Measurements from ENCODE around the gene ABHD16B. TPM values are rescaled to one million over a fixed set of nuclear protein-coding genes. Genes with fewer than 3 reads are reported as not detected.
A peak's percentile ranks its signal among the peaks of the same experiment; 100 is the strongest.

ABHD16B gene
- total and polyA plus RNA-seq, 2 of the 13 experiments (the other 11 are each of a cell fraction or from before 2014, with no cell fraction given): not detected

DNA sequence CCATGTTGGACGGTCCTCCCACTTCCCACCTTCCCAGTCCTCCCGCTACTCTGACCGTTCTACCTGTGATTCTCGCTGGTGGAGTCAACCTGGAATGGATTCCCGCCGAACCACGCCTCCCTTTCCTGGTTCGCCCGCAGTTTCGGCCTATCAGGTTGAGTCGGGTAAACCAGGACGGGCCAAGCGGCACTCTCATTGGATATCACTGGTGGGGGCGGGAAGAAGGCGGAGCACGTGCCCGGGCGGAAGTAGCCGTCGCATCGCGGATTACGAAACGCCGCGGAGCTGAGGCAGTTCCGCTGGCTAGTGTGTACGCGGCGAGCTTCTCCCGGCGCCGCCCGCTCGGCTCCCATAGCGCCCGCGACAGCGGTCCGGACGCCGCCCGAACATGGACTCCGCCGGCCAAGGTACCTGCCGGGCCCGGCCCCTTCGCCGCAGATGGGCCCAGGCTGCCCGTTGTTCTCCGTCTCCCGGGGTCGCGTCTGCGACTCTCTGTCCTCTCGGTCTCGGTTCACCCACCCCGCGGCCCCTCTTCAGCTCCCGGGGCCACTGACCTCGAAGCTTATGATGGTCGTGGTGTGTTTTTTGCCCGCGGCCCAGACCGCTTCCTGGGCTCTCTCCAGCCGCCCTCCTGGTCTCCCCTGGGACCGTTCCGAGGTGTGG lies 3.8 kb downstream of the ABHD16B start, which contains the start of gene TPD52L2 (continued):
- TF ChIP-seq ZNF451 (CRISPR knock-in tag; IDR thresholded peaks at IDR 0.05) (peak; percentile 60), SRF (IDR thresholded peaks at IDR 0.05; ENCODE audit: low read depth, low read length) (no peak; the same call in 1 of the 2 replicates), ZNF326 (CRISPR knock-in tag; IDR thresholded peaks at IDR 0.05; ENCODE audit: borderline replicate concordance) (no peak; the same call in 1 of the 2 replicates), HMG20A (CRISPR knock-in tag; IDR thresholded peaks at IDR 0.05; ENCODE audit: borderline replicate concordance) (peak; percentile 19; the same call in 1 of the 2 replicates), ZNF773 (CRISPR knock-in tag; IDR thresholded peaks at IDR 0.05; ENCODE audit: borderline replicate concordance) (peak; percentile 88; the same call in 1 of the 2 replicates), ZNF720 (CRISPR knock-in tag; IDR thresholded peaks at IDR 0.05) (peak; percentile 43; the same call in 1 of the 2 replicates), RBM22 (optimal IDR thresholded peaks at IDR 0.05; ENCODE audit: low read length) (no peak), SRY (CRISPR knock-in tag; IDR thresholded peaks at IDR 0.05) (0 out of 2 replicates have a peak, but pooled peaks have one; percentile 43), ARNTL (CRISPR knock-in tag; IDR thresholded peaks at IDR 0.05) (peak; percentile 96), ZNF383 (CRISPR knock-in tag; IDR thresholded peaks at IDR 0.05; ENCODE audit: borderline replicate concordance) (no peak), FLYWCH1 (CRISPR knock-in tag; IDR thresholded peaks at IDR 0.05) (no peak), PTBP1 (IDR thresholded peaks at IDR 0.05; ENCODE audit: low read depth, low read length, poor library complexity, severe bottlenecking) (no peak), ZNF367 (CRISPR knock-in tag; IDR thresholded peaks at IDR 0.05; ENCODE audit: borderline replicate concordance) (peak; percentile 23; the same call in 1 of the 2 replicates), SETDB1 (CRISPR knock-in tag; IDR thresholded peaks at IDR 0.05; ENCODE audit: borderline replicate concordance) (no peak; the same call in 1 of the 2 replicates)
- TF ChIP-seq, protein P1, sequence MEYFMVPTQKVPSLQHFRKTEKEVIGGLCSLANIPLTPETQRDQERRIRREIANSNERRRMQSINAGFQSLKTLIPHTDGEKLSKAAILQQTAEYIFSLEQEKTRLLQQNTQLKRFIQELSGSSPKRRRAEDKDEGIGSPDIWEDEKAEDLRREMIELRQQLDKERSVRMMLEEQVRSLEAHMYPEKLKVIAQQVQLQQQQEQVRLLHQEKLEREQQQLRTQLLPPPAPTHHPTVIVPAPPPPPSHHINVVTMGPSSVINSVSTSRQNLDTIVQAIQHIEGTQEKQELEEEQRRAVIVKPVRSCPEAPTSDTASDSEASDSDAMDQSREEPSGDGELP (IDR thresholded peaks at IDR 0.05; ENCODE audit: borderline replicate concordance, low read depth): peak; percentile 49; the same call in 1 of the 2 replicates
- TF ChIP-seq, protein P2, sequence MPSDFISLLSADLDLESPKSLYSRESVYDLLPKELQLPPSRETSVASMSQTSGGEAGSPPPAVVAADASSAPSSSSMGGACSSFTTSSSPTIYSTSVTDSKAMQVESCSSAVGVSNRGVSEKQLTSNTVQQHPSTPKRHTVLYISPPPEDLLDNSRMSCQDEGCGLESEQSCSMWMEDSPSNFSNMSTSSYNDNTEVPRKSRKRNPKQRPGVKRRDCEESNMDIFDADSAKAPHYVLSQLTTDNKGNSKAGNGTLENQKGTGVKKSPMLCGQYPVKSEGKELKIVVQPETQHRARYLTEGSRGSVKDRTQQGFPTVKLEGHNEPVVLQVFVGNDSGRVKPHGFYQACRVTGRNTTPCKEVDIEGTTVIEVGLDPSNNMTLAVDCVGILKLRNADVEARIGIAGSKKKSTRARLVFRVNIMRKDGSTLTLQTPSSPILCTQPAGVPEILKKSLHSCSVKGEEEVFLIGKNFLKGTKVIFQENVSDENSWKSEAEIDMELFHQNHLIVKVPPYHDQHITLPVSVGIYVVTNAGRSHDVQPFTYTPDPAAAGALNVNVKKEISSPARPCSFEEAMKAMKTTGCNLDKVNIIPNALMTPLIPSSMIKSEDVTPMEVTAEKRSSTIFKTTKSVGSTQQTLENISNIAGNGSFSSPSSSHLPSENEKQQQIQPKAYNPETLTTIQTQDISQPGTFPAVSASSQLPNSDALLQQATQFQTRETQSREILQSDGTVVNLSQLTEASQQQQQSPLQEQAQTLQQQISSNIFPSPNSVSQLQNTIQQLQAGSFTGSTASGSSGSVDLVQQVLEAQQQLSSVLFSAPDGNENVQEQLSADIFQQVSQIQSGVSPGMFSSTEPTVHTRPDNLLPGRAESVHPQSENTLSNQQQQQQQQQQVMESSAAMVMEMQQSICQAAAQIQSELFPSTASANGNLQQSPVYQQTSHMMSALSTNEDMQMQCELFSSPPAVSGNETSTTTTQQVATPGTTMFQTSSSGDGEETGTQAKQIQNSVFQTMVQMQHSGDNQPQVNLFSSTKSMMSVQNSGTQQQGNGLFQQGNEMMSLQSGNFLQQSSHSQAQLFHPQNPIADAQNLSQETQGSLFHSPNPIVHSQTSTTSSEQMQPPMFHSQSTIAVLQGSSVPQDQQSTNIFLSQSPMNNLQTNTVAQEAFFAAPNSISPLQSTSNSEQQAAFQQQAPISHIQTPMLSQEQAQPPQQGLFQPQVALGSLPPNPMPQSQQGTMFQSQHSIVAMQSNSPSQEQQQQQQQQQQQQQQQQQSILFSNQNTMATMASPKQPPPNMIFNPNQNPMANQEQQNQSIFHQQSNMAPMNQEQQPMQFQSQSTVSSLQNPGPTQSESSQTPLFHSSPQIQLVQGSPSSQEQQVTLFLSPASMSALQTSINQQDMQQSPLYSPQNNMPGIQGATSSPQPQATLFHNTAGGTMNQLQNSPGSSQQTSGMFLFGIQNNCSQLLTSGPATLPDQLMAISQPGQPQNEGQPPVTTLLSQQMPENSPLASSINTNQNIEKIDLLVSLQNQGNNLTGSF (CRISPR knock-in tag; IDR thresholded peaks at IDR 0.05): peak; percentile 88
- TF ChIP-seq, protein P3, sequence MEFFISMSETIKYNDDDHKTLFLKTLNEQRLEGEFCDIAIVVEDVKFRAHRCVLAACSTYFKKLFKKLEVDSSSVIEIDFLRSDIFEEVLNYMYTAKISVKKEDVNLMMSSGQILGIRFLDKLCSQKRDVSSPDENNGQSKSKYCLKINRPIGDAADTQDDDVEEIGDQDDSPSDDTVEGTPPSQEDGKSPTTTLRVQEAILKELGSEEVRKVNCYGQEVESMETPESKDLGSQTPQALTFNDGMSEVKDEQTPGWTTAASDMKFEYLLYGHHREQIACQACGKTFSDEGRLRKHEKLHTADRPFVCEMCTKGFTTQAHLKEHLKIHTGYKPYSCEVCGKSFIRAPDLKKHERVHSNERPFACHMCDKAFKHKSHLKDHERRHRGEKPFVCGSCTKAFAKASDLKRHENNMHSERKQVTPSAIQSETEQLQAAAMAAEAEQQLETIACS (CRISPR knock-in tag; IDR thresholded peaks at IDR 0.05): peak; percentile 68
- TF ChIP-seq, protein P4, sequence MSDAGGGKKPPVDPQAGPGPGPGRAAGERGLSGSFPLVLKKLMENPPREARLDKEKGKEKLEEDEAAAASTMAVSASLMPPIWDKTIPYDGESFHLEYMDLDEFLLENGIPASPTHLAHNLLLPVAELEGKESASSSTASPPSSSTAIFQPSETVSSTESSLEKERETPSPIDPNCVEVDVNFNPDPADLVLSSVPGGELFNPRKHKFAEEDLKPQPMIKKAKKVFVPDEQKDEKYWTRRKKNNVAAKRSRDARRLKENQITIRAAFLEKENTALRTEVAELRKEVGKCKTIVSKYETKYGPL (CRISPR knock-in tag; IDR thresholded peaks at IDR 0.05): 0 out of 2 replicates have a peak, but pooled peaks have one; percentile 52
- TF ChIP-seq, protein P5, sequence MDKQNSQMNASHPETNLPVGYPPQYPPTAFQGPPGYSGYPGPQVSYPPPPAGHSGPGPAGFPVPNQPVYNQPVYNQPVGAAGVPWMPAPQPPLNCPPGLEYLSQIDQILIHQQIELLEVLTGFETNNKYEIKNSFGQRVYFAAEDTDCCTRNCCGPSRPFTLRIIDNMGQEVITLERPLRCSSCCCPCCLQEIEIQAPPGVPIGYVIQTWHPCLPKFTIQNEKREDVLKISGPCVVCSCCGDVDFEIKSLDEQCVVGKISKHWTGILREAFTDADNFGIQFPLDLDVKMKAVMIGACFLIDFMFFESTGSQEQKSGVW (CRISPR knock-in tag; IDR thresholded peaks at IDR 0.05; ENCODE audit: borderline replicate concordance): peak; percentile 92; the same call in 1 of the 2 replicates

Measured in HepG2 (cell line).